K562 (cell line): ENCODE measurements around the gene HLA-DOB. TPM values are rescaled to one million over a fixed set of nuclear protein-coding genes. Genes with fewer than 3 reads are reported as not detected.
A peak's percentile ranks its signal among the peaks of the same experiment; 100 is the strongest.

ENCODE experiments used
- ARID3A ChIP-seq: IDR thresholded peaks from 2 replicates; pipeline ENCODE4 v1.6.1; 2012; ENCODE audit warnings: low read depth, low read length, improper control_type of control experiment, borderline replicate concordance
- BHLHE40 ChIP-seq: IDR thresholded peaks from 2 replicates; pipeline ENCODE4 v1.6.1; 2011; ENCODE audit warnings: low read length, improper control_type of control experiment
- BRD4 ChIP-seq: fragments of 200-600 bp; sonication (generic); IDR thresholded peaks from 2 replicates; pipeline ENCODE4 v1.6.1; 2017; ENCODE audit warnings: inconsistent platforms
- CBX1 ChIP-seq: sonication (generic); IDR thresholded peaks from 2 replicates; pipeline ENCODE4 v1.6.1; 2016; ENCODE audit warnings: antibody characterized with exemption, low read depth, mild to moderate bottlenecking
- GTF2A2 ChIP-seq: IDR thresholded peaks from 2 replicates; pipeline ENCODE4 v1.6.1; 2016; ENCODE audit warnings: mild to moderate bottlenecking, missing genetic modification characterization, missing compliant biosample characterization
- IFI16 ChIP-seq: fragments of 250-450 bp; sonication (Bioruptor Pico); IDR thresholded peaks from 2 replicates; pipeline ENCODE4 v2.1.2; 2022; ENCODE audit warnings: mild to moderate bottlenecking, inconsistent platforms
- MLLT1 ChIP-seq, 2 experiments: fragments of 450-650 bp; IDR thresholded peaks; 2 replicates each; pipeline ENCODE4 v1.6.1; 2016
- RBM14 ChIP-seq: fragments of 200-400 bp; formaldehyde crosslinking; IDR thresholded peaks from 2 replicates; pipeline ENCODE4 v1.6.1; 2018; ENCODE audit warnings: low read depth, mild to moderate bottlenecking, low read length, moderate library complexity, borderline replicate concordance; ENCODE audit not compliant: insufficient read depth
- SMARCC2 ChIP-seq: fragments of 450-650 bp; IDR thresholded peaks from 2 replicates; pipeline ENCODE4 v1.6.1; 2017; ENCODE audit warnings: antibody characterized with exemption, moderate library complexity, mild to moderate bottlenecking, low read depth
- UBTF ChIP-seq, 2 experiments: IDR thresholded peaks; 2 replicates each; pipeline ENCODE4 v1.6.1; 2012; ENCODE audit warnings: improper control_type of control experiment in 2 of 2, low read depth in 2 of 2, low read length in 2 of 2, borderline replicate concordance in 1 of 2
- ZBTB40 ChIP-seq, 2 experiments: fragments of 450-650 bp in 1 of 2; sonication (generic) in 1 of 2; formaldehyde crosslinking in 1 of 2; IDR thresholded peaks; 2 replicates each; pipeline versions ENCODE4 v1.7.1 to v1.9.0; 2016 to 2022; ENCODE audit warnings: inconsistent platforms in 1 of 2, mild to moderate bottlenecking in 1 of 2, missing genetic modification reagents in 1 of 2
- polyA plus RNA-seq, 8 experiments: library from polyadenylated mRNA; depleted of rRNA in 4 of 8; stranded (reverse) in 5 of 8; unstranded in 3 of 8; fragments of >200 nt; fragmentation: Nextera tagmentation in 2 of 8; fragmentation: Illumina TruSeq in 1 of 8; extraction: Ambion mirVana in 2 of 8; extraction: Trizol in 1 of 8; gene quantifications; 2 replicates each; pipeline versions ENCODE4 v1.2.1 to v1.2.3, GENCODE V29; 2011 to 2014; ENCODE audit warnings: inconsistent platforms in 1 of 8, missing spikeins in 1 of 8
- total RNA-seq, 7 experiments: library from RNA; depleted of rRNA in 6 of 7; stranded (reverse); fragments of >200 nt in 6 of 7; fragmentation: Illumina TruSeq in 2 of 7; extraction: Trizol in 2 of 7; gene quantifications; 2 replicates each; pipeline versions ENCODE4 v1.2.1 to v1.2.3, GENCODE V29; 2011 to 2021; ENCODE audit warnings: low replicate concordance in 1 of 7

The HLA-DOB gene
- total and polyA plus RNA-seq, 9 of the 15 experiments (the other 6 are each of a cell fraction or from before 2014, with no cell fraction given) = 1.2 to 4.0 (median 2.5) TPM

GRCh38 chr6:32853541-32854375 lies 37.0 kb upstream of the HLA-DOB start, which contains the start of the genes PSMB9 and TAP1 (continued):
- TF ChIP-seq BHLHE40 (peak; percentile 83), RBM14 (no peak), ZBTB40 (IDR thresholded peaks at IDR 0.05) (peak; percentile 73), ZBTB40 (CRISPR knock-in tag; IDR thresholded peaks at IDR 0.05) (no peak), ARID3A (no peak), UBTF (IDR thresholded peaks at IDR 0.05; ENCODE audit: borderline replicate concordance in 1 of 2, low read depth in 2 of 2, low read length in 2 of 2) (peak; percentile 36 to 49; a peak in 1 of 4 replicates), GTF2A2 (tag) (no peak), BRD4 (no peak), IFI16 (CRISPR knock-in tag) (no peak), SMARCC2 (no peak), CBX1 (peak; percentile 78; the same call in 1 of the 2 replicates), MLLT1 (IDR thresholded peaks at IDR 0.05) (peak; percentile 46 to 48; a peak in 2 of 4 replicates)
